ENCODE measurements around the gene KCNMA1. TPM values are rescaled to one million over a fixed set of nuclear protein-coding genes. Genes with fewer than 3 reads are reported as not detected.

Gene KCNMA1
- total RNA-seq, 1 donor from 2014 or later, result 30.1 TPM

GRCh38 chr10:76977901-76978300 is 659.7 kb downstream of the KCNMA1 start:
- no peak for TF ChIP-seq CTCF (conservative IDR thresholded peaks at IDR 0.05)
- Mint-ChIP-seq H3K4me1 (ENCODE audit: unreplicated experiment) (peaks cover 39% of the 10 kb centered on the region), H3K36me3 (no peaks in the 10 kb centered on the region), H3K4me3 (no peak overlapping the region), H3K27me3 (peaks cover 47% of the 10 kb centered on the region), H3K9me3 (no peaks in the 10 kb centered on the region), H3K27ac (no peak overlapping the region)
- no peak for DNase-seq (ENCODE audit: extremely low spot score, unreplicated experiment)

GRCh38 chr10:76977046-76977445 is 660.6 kb downstream of the KCNMA1 start:
- Mint-ChIP-seq H3K4me1 (ENCODE audit: unreplicated experiment) (peaks cover 31% of the 10 kb centered on the region), H3K4me3 (no peak overlapping the region), H3K36me3 (no peaks in the 10 kb centered on the region), H3K9me3 (no peaks in the 10 kb centered on the region), H3K27ac (no peak overlapping the region), H3K27me3 (peaks cover 42% of the 10 kb centered on the region)
- no peak for TF ChIP-seq CTCF (conservative IDR thresholded peaks at IDR 0.05)
- no peak for DNase-seq (ENCODE audit: extremely low spot score, unreplicated experiment)

GRCh38 chr10:76976142-76976541 is 661.5 kb downstream of the KCNMA1 start:
- Mint-ChIP-seq H3K4me3 (no peak overlapping the region), H3K36me3 (no peaks in the 10 kb centered on the region), H3K4me1 (ENCODE audit: unreplicated experiment) (peaks cover 25% of the 10 kb centered on the region), H3K9me3 (no peaks in the 10 kb centered on the region), H3K27ac (no peak overlapping the region), H3K27me3 (peaks cover 47% of the 10 kb centered on the region)
- no peak for DNase-seq (ENCODE audit: extremely low spot score, unreplicated experiment)
- TF ChIP-seq CTCF (conservative IDR thresholded peaks at IDR 0.05), result no peak

- no peak overlapping the region for H3K4me3 Mint-ChIP-seq
- DNase-seq (ENCODE audit: extremely low spot score, unreplicated experiment), result no peak
- no peak for TF ChIP-seq CTCF (conservative IDR thresholded peaks at IDR 0.05)
- H3K4me1 Mint-ChIP-seq (ENCODE audit: unreplicated experiment), result peaks cover 32% of the 10 kb centered on the region
- no peak overlapping the region for H3K27ac Mint-ChIP-seq
- H3K9me3 Mint-ChIP-seq, result no peaks in the 10 kb centered on the region
- H3K27me3 Mint-ChIP-seq, result peaks cover 52% of the 10 kb centered on the region
- H3K36me3 Mint-ChIP-seq, result no peaks in the 10 kb centered on the region
These were observed 662.5 kb downstream of the KCNMA1 start for GRCh38 chr10:76975126-76975525.

GRCh38 chr10:76974017-76974691 is 663.5 kb downstream of the KCNMA1 start:
- Mint-ChIP-seq H3K27ac (no peak overlapping the region), H3K9me3 (no peaks in the 10 kb centered on the region), H3K36me3 (no peaks in the 10 kb centered on the region), H3K27me3 (peaks cover 47% of the 10 kb centered on the region), H3K4me3 (no peak overlapping the region), H3K4me1 (ENCODE audit: unreplicated experiment) (peaks cover 32% of the 10 kb centered on the region)
- no peak for DNase-seq (ENCODE audit: extremely low spot score, unreplicated experiment)
- TF ChIP-seq CTCF (conservative IDR thresholded peaks at IDR 0.05), result no peak
